ENCODE data around the gene SOCS7.

DNA sequence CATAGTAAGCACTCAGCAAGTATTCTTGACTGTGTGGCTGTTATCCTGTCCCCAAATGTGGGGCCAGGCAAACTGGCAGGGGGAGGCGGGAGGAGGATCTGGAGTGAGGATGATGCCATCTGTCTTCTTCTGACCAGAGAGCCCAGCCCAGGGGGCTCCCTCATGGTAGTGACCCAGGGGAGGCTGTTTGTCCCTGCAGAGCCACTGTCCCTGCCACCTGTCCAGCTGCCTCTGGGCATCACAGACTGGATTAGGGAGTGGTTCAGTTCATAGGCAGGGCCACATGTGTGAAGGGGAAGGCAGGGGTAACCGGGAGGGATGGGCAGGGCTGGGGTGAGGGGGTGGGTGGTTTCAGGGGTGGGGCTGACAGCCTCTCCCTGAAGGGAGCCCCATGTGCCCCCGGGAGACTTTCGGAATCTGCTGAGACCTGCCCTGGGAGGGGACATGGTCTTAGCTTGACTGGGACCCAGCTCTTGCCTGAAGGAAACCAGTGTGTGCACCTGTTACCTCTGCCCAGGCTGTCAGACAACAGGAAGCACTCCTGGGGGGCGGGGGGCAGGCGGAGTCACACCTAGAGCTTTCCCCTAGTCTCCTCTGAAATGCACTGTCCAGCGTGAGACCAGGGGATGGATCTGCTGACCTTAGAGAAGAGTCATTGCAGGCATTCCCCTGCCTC, 91.8 kb downstream of the SOCS7 start:
- TF ChIP-seq, protein P1, sequence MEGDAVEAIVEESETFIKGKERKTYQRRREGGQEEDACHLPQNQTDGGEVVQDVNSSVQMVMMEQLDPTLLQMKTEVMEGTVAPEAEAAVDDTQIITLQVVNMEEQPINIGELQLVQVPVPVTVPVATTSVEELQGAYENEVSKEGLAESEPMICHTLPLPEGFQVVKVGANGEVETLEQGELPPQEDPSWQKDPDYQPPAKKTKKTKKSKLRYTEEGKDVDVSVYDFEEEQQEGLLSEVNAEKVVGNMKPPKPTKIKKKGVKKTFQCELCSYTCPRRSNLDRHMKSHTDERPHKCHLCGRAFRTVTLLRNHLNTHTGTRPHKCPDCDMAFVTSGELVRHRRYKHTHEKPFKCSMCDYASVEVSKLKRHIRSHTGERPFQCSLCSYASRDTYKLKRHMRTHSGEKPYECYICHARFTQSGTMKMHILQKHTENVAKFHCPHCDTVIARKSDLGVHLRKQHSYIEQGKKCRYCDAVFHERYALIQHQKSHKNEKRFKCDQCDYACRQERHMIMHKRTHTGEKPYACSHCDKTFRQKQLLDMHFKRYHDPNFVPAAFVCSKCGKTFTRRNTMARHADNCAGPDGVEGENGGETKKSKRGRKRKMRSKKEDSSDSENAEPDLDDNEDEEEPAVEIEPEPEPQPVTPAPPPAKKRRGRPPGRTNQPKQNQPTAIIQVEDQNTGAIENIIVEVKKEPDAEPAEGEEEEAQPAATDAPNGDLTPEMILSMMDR (IDR thresholded peaks at IDR 0.05; ENCODE audit: insufficient read depth, low read depth, low read length), result no peak
- TF ChIP-seq EZH2 (IDR thresholded peaks at IDR 0.05; ENCODE audit: insufficient read depth, low read length), result no peak
